Stimulated activated CD4-positive, alpha-beta T cell treated with anti-CD3 and anti-CD28 coated beads, Interleukin-1b, Interleukin-23, amount 100 ng/mL, for 24 hours (primary cell): ENCODE measurements around the gene HORMAD2.
"Not testable (repeated sequence)": the region's sequence is repeated elsewhere in the genome, so short reads cannot be mapped to it uniquely, and the experiment has no call there.

ENCODE experiments used
- DNase-seq, 4 experiments: peaks; one replicate each; pipeline ENCODE4 v3.0.0-alpha.2; 2020; ENCODE audit warnings: low read depth in 4 of 4, low spot score in 1 of 4

Gene HORMAD2

GRCh38 chr22:30187529-30188407 lies 107.5 kb downstream of the HORMAD2 start:
- no peak for DNase-seq

- no peak for DNase-seq
These were observed 108.6 kb downstream of the HORMAD2 start for GRCh38 chr22:30188911-30189310.

- DNase-seq = no peak
These were observed 110.3 kb downstream of the HORMAD2 start for GRCh38 chr22:30190574-30190973.

- no peak for DNase-seq
These were observed 110.9 kb downstream of the HORMAD2 start for GRCh38 chr22:30191040-30191701.

- no peak for DNase-seq
These were observed 112.2 kb downstream of the HORMAD2 start for GRCh38 chr22:30192427-30192826.

- DNase-seq = no peak
These were observed 112.9 kb downstream of the HORMAD2 start for GRCh38 chr22:30193031-30193775.

GRCh38 chr22:30195245-30196140 lies 115.2 kb downstream of the HORMAD2 start:
- no peak for DNase-seq

- DNase-seq = peak in 3 of 4 experiments; percentile 14 to 46 (median 21)
These were observed 116.0 kb downstream of the HORMAD2 start for GRCh38 chr22:30196141-30196879.

GRCh38 chr22:30196880-30197336 lies 116.6 kb downstream of the HORMAD2 start:
- DNase-seq = no peak

GRCh38 chr22:30197389-30197788 lies 117.1 kb downstream of the HORMAD2 start:
- DNase-seq = no peak

GRCh38 chr22:30198152-30198825 lies 118.0 kb downstream of the HORMAD2 start:
- DNase-seq = no peak

- DNase-seq = no peak
These were observed 118.7 kb downstream of the HORMAD2 start for GRCh38 chr22:30198921-30199320.

GRCh38 chr22:30200905-30201304 lies 120.6 kb downstream of the HORMAD2 start:
- DNase-seq = not testable (repeated sequence)

- DNase-seq = no peak
These were observed 121.7 kb downstream of the HORMAD2 start for GRCh38 chr22:30201945-30202344.

- DNase-seq = no peak
These were observed 122.3 kb downstream of the HORMAD2 start for GRCh38 chr22:30202531-30203006.

- no peak for DNase-seq
These were observed 123.9 kb downstream of the HORMAD2 start for GRCh38 chr22:30204015-30204741.

- no peak for DNase-seq
These were observed 124.5 kb downstream of the HORMAD2 start for GRCh38 chr22:30204742-30205111.

- no peak for DNase-seq
These were observed 125.2 kb downstream of the HORMAD2 start for GRCh38 chr22:30205281-30206115.
